HepG2 (cell line): ENCODE measurements around the gene SAMD4B. TPM values are rescaled to one million over a fixed set of nuclear protein-coding genes. Genes with fewer than 3 reads are reported as not detected.

ENCODE experiments used
- AGO1 ChIP-seq: fragments of 200-400 bp; formaldehyde crosslinking; IDR thresholded peaks from 2 replicates; pipeline ENCODE4 v1.6.1; 2017; ENCODE audit warnings: mild to moderate bottlenecking, low read depth, low read length, moderate library complexity; ENCODE audit not compliant: poor library complexity, severe bottlenecking
- BHLHE40 ChIP-seq: IDR thresholded peaks from 2 replicates; pipeline ENCODE4 v1.6.1; 2011; ENCODE audit warnings: low read length, improper control_type of control experiment
- CBX2 ChIP-seq, 2 experiments: fragments of 200-600 bp in 1 of 2; sonication (generic); formaldehyde crosslinking in 1 of 2; IDR thresholded peaks; 2 replicates each; pipeline versions ENCODE4 v1.7.0 to v1.8.1; 2018 to 2022; ENCODE audit warnings: low read depth in 2 of 2, low read length in 1 of 2, mild to moderate bottlenecking in 1 of 2, missing genetic modification reagents in 1 of 2
- PBX2 ChIP-seq: IDR thresholded peaks from 2 replicates; pipeline ENCODE4 v1.6.1; 2016; ENCODE audit warnings: control low read depth
- POLR2G ChIP-seq: fragments of 200-400 bp; formaldehyde crosslinking; IDR thresholded peaks from 2 replicates; pipeline ENCODE4 v1.6.1; 2018; ENCODE audit warnings: mild to moderate bottlenecking, low read depth, low read length, moderate library complexity
- RORA ChIP-seq: sonication (generic); formaldehyde crosslinking; IDR thresholded peaks from 2 replicates; pipeline ENCODE4 v1.5.0; 2020; ENCODE audit warnings: mild to moderate bottlenecking, missing genetic modification reagents, moderate library complexity
- SOX5 ChIP-seq: IDR thresholded peaks from 2 replicates; pipeline ENCODE4 v1.6.1; 2016; ENCODE audit warnings: borderline replicate concordance
- YY1 ChIP-seq: IDR thresholded peaks from 2 replicates; pipeline ENCODE4 v1.6.1; 2011; ENCODE audit warnings: low read length, low read depth, moderate library complexity, mild to moderate bottlenecking; ENCODE audit not compliant: insufficient read depth, insufficient replicate concordance
- ZGPAT ChIP-seq: IDR thresholded peaks from 2 replicates; pipeline ENCODE4 v1.6.1; 2016; ENCODE audit warnings: mild to moderate bottlenecking
- ZNF275 ChIP-seq: sonication (generic); formaldehyde crosslinking; IDR thresholded peaks from 2 replicates; pipeline ENCODE4 v1.8.0; 2022; ENCODE audit warnings: missing genetic modification reagents, mild to moderate bottlenecking, inconsistent platforms, borderline replicate concordance
- ZNF326 ChIP-seq: sonication (generic); formaldehyde crosslinking; IDR thresholded peaks from 2 replicates; pipeline ENCODE4 v1.4.0; 2020; ENCODE audit warnings: missing genetic modification reagents, borderline replicate concordance
- ZNF407 ChIP-seq: sonication (generic); formaldehyde crosslinking; IDR thresholded peaks from one replicate; pipeline ENCODE4 v1.5.1; 2020; ENCODE audit warnings: mild to moderate bottlenecking, missing genetic modification reagents; ENCODE audit errors: not compliant biosample characterization
- ZNF672 ChIP-seq: sonication (generic); formaldehyde crosslinking; IDR thresholded peaks from 2 replicates; pipeline ENCODE4 v1.8.1; 2022; ENCODE audit warnings: missing genetic modification reagents
- ZNF7 ChIP-seq: IDR thresholded peaks from 2 replicates; pipeline ENCODE4 v1.6.1; 2016; ENCODE audit warnings: missing biosample characterization, missing genetic modification reagents
- ZNF746 ChIP-seq: sonication (generic); formaldehyde crosslinking; IDR thresholded peaks from 2 replicates; pipeline ENCODE4 v1.8.0; 2022; ENCODE audit warnings: mild to moderate bottlenecking, missing genetic modification reagents
- ZSCAN12 ChIP-seq: sonication (generic); formaldehyde crosslinking; IDR thresholded peaks from 2 replicates; pipeline ENCODE4 v1.9.0; 2021; ENCODE audit warnings: mild to moderate bottlenecking, missing genetic modification reagents
- polyA plus RNA-seq, 8 experiments: library from polyadenylated mRNA; depleted of rRNA in 3 of 8; stranded (reverse) in 7 of 8; unstranded in 1 of 8; fragments of >200 nt; fragmentation: Illumina TruSeq in 4 of 8; extraction: Trizol in 4 of 8; gene quantifications; 2 replicates each; pipeline versions ENCODE4 v1.2.1 to v1.2.3, GENCODE V29; 2011 to 2016; ENCODE audit warnings: low read depth in 4 of 8, missing spikeins in 1 of 8, mixed read lengths in 1 of 8; ENCODE audit not compliant: insufficient read depth in 1 of 8
- total RNA-seq, 5 experiments: library from RNA; depleted of rRNA; stranded (reverse); fragments of >200 nt; fragmentation: Illumina TruSeq; extraction: Trizol; gene quantifications; 2 replicates each; pipeline ENCODE4 v1.2.3, GENCODE V29; 2016; ENCODE audit warnings: low read depth in 1 of 5

Gene SAMD4B
- total and polyA plus RNA-seq, 2 of the 13 experiments (the other 11 are each of a cell fraction or from before 2014, with no cell fraction given), result 26.0 to 31.8 TPM

GRCh38 chr19:39412100-39412866 lies 70.1 kb downstream of the SAMD4B start, which contains the start of gene PLEKHG2 (continued):
- TF ChIP-seq ZSCAN12 (0 out of 2 replicates have a peak, but pooled peaks have one; percentile 48), ZNF7 (CRISPR knock-in tag) (no peak; the same call in 1 of the 2 replicates), BHLHE40 (peak; percentile 96), PBX2 (CRISPR knock-in tag) (no peak), ZNF672 (no peak), AGO1 (no peak), ZGPAT (CRISPR knock-in tag) (peak; percentile 85), SOX5 (CRISPR knock-in tag) (peak; percentile 12; the same call in 1 of the 2 replicates), ZNF407 (no peak), RORA (CRISPR knock-in tag) (no peak), YY1 (peak; percentile 16), POLR2G (peak; percentile 77), ZNF326 (CRISPR knock-in tag) (no peak), ZNF746 (CRISPR knock-in tag) (peak; percentile 21), ZNF275 (CRISPR knock-in tag) (no peak), CBX2 (IDR thresholded peaks at IDR 0.05; ENCODE audit: low read depth, low read length) (no peak), CBX2 (CRISPR knock-in tag; IDR thresholded peaks at IDR 0.05; ENCODE audit: low read depth) (no peak)
